Bronchial epithelial cell (primary cell): ENCODE data around the gene SCUBE1. TPM values are rescaled to one million over a fixed set of nuclear protein-coding genes. Genes with fewer than 3 reads are reported as not detected.

ENCODE experiments used
- DNase-seq: peaks from one replicate; pipeline ENCODE4 v3.0.0-alpha.2; 2010; ENCODE audit warnings: low read depth
- FAIRE-seq: peaks from 2 replicates; lab custom pipeline; 2011; peaks lifted over from hg19 to GRCh38; lab: Jason Lieb, UNC
- H3K27me3 ChIP-seq: 2 replicates; pipeline ENCODE4 v1.5.1; 2011; ENCODE audit warnings: low read length; ENCODE audit not compliant: control insufficient read depth, insufficient read depth
- H3K36me3 ChIP-seq: 2 replicates; pipeline ENCODE4 v1.5.1; 2011; ENCODE audit warnings: low read length; ENCODE audit not compliant: control insufficient read depth, insufficient read depth
- H3K4me3 ChIP-seq: 2 replicates; pipeline ENCODE4 v1.5.1; 2011; ENCODE audit warnings: mild to moderate bottlenecking, low read depth, low read length, control low read depth
- total RNA-seq: library from RNA; depleted of rRNA; stranded (reverse); fragments of >200 nt; gene quantifications from 2 replicates; pipeline ENCODE4 v1.2.1, GENCODE V29; 2014
- TF ChIP-seq, protein P1 (sequence below): IDR thresholded peaks from 2 replicates; pipeline ENCODE4 v1.5.1; 2011; ENCODE audit warnings: mild to moderate bottlenecking, moderate library complexity, low read length, control low read depth, inconsistent platforms; ENCODE audit not compliant: insufficient read depth, severe bottlenecking

Gene SCUBE1
- total RNA-seq, 1 donor from 2014 or later = under 0.01 TPM

DNA sequence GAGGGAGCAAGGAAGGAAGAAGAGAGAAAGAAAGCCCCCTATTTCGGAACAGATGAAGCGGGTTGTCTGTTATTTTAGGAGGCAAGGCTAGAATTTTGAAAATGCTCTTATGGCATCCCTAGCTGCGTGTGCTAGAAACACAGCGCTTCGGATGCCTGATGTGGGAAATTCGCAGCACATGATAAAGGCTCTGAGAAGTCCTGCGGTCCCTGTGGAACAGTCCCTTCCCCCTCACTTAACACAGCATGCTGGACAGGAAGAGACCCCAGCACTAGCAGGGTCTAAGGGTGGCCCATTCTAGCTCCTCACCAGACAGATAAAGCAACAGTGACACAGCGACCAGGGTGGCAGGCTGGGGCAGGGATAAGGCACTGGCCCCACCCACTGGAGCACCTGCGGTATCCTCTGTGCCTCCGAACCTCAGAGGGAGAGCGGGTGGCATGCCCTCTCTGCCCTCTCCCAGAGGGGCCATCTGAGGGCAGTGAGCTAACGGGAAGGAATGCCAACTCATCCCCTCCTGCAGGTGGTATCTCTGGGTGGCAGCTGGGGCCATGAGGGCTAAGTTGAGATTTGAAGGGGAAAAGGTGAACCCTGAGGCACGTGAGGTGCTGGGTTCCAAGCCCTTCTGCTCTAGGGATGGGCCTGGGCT is 75.7 kb downstream of the SCUBE1 start:
- DNase-seq (no peak), FAIRE-seq (no peak)
- peaks cover 13% of the 10 kb centered on the region for H3K27me3 ChIP-seq
- no peak overlapping the region for H3K4me3 ChIP-seq
- TF ChIP-seq, protein P1, sequence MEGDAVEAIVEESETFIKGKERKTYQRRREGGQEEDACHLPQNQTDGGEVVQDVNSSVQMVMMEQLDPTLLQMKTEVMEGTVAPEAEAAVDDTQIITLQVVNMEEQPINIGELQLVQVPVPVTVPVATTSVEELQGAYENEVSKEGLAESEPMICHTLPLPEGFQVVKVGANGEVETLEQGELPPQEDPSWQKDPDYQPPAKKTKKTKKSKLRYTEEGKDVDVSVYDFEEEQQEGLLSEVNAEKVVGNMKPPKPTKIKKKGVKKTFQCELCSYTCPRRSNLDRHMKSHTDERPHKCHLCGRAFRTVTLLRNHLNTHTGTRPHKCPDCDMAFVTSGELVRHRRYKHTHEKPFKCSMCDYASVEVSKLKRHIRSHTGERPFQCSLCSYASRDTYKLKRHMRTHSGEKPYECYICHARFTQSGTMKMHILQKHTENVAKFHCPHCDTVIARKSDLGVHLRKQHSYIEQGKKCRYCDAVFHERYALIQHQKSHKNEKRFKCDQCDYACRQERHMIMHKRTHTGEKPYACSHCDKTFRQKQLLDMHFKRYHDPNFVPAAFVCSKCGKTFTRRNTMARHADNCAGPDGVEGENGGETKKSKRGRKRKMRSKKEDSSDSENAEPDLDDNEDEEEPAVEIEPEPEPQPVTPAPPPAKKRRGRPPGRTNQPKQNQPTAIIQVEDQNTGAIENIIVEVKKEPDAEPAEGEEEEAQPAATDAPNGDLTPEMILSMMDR = no peak
- no peaks in the 10 kb centered on the region for H3K36me3 ChIP-seq

- peaks cover 13% of the 10 kb centered on the region for H3K27me3 ChIP-seq
- FAIRE-seq (no peak), DNase-seq (no peak)
- H3K36me3 ChIP-seq = no peaks in the 10 kb centered on the region
- TF ChIP-seq, protein P1 = no peak
- H3K4me3 ChIP-seq = no peak overlapping the region
These were observed 77.1 kb downstream of the SCUBE1 start for GRCh38 chr22:43266076-43266475.

DNA sequence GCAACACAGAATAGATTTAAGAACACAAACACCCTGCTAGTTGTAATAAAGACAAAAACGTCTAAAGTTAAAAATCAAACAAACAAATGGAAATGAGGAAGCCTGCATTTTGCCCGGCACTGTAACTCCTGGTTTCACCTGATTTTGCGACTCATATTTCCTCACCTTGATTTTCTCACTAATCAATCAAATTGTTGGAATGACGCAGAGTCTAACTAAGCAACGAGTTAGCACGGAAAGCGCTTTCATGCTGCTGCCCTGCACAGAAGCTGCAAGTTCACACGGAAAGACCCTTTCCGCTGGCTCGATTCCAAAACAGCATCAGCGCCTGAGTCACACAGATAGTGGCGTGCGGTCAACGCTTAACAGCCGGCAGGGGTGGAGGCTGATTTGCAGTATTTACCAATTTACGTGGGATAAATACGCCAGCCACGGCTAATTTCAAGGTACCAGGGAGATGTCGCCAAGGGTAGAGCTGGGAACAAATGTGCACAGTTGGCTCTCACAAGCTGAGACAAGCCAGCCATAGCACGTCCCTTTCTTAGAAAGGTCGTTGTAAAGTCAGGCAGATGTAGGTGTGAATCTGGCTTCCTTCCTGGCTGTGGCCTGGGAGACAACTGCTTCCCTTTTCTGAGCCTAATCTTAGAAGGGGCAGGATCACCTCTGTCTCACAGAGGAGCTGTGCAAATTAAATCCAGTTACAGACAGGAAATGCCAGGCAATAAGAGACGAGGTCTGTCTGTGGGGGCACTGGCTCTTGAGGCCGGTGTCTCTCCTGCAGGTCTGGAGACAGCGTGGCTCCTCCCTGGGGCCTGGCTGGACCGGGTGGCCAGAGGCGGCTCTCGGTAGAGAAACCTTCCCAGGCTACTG is 79.3 kb downstream of the SCUBE1 start:
- TF ChIP-seq, protein P1 = no peak
- DNase-seq = peak; percentile 73
- peaks cover 13% of the 10 kb centered on the region for H3K27me3 ChIP-seq
- FAIRE-seq = no peak
- no peaks in the 10 kb centered on the region for H3K36me3 ChIP-seq
- no peak overlapping the region for H3K4me3 ChIP-seq

DNA sequence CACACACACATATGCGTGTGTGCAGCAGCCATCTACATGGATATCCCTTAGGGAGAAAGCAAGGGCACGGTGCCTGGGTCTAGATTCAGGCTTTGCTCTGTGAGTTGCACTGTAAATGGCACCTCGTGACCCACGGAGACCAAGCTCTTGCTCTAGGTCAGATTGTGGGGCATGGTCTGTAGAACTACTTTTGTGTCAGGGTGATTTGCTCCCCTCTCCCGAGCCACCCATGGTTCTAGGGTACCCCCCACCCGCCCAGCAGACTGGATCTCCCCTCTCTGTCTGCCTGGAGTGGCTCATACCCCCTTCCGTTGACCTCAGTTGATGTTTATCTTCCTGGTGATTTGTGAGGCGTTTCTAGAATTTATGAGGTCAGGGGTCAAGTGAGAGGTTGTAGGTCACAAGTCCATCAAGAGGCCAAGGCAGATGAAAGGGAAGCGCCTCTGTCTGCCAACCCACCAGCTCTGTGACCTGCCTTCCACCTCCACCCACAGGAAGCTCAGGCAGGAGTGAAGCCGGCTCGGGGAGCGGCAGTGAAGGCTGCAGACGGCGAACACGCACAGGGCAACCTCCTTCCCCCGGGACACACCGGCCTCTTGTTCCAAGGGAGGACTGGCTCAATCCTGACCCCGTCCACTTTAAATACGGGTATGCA is 80.1 kb downstream of the SCUBE1 start:
- TF ChIP-seq, protein P1 = no peak
- DNase-seq = no peak
- no peak for FAIRE-seq
- no peaks in the 10 kb centered on the region for H3K36me3 ChIP-seq
- peaks cover 12% of the 10 kb centered on the region for H3K27me3 ChIP-seq
- H3K4me3 ChIP-seq = no peak overlapping the region

DNA sequence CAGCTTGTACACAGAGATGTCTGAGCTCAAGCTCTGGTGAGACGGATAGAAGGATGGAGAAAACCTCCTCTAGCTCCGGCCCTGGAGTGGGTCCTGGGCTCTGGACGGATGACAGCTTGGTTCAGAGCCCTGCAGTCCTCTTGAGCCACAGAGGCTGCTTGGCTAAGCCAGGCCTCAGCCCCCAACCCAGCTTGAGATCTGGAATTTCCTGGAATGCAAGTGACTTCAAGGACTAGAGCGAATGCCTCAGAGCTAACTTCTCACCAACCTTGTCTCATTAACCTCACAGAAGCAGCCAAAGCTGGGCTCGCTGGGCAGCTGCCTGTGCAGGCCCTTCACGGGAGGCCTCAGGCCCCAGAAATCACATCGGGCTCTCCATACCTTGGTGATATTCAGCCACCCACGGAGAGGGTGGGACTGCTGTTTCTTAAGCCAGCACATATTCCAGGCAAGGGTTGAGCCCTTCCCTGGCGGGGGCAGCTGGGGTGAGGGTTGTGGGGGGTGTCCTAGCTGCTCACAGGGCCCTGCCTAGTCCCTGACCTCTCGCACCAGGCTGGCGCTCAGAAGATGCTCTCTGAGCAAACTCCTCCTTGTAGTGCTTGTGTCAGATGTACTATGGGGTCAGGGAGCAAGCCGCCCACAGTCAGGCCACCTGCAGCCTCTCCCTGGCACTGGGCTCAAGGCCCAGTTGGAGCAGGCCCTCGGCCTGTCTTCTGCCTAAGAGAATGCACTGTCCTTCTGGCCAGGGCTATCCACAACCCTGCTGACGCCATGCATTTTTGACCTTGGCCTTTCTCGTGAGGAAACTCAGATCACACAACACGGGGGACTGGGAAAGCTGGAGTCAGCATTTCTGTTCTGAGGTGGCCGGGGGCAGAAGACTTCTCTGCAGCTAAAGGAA is 82.6 kb downstream of the SCUBE1 start:
- FAIRE-seq (no peak), DNase-seq (no peak)
- Histone ChIP-seq H3K36me3 (no peaks in the 10 kb centered on the region), H3K4me3 (no peak overlapping the region), H3K27me3 (peaks cover 10% of the 10 kb centered on the region)
- TF ChIP-seq, protein P1 = no peak
